IPS-18c (cell line): Measurements from ENCODE around the gene OR13H1.
"Not testable (repeated sequence)": the region's sequence is repeated elsewhere in the genome, so short reads cannot be mapped to it uniquely, and the experiment has no call there.

Experiments used
- H3K4me3 ChIP-seq: 2 replicates; pipeline ENCODE4 v1.7.0; 2013; ENCODE audit warnings: low read depth, mild to moderate bottlenecking, low read length, moderate library complexity; ENCODE audit not compliant: insufficient read depth
- H3K9me3 ChIP-seq: one replicate; pipeline ENCODE4 v1.6.1; 2013; ENCODE audit warnings: mild to moderate bottlenecking, low read length, moderate library complexity; ENCODE audit not compliant: control insufficient read depth, insufficient read depth

The OR13H1 gene

GRCh38 chrX:131543774-131544173, at the start of gene OR13H1:
TSS of gene OR13H1 (plus strand) at chrX:131544074. CDS start at chrX:131544074, 0 bp downstream.
- H3K9me3 ChIP-seq, result peaks cover 2% of the 10 kb centered on the region
- no peak within 1 kb of the TSS for H3K4me3 ChIP-seq

- H3K9me3 ChIP-seq, H3K4me3 ChIP-seq: not testable (repeated sequence)
Observed at GRCh38 chrX:131501556-131501955, 42.3 kb upstream of the OR13H1 start.

GRCh38 chrX:131513159-131513914, 30.5 kb upstream of the OR13H1 start:
- peaks cover 10% of the 10 kb centered on the region for H3K9me3 ChIP-seq
- no peak overlapping the region for H3K4me3 ChIP-seq

GRCh38 chrX:131521824-131522223, 22.1 kb upstream of the OR13H1 start:
- Histone ChIP-seq H3K9me3 (peaks cover 15% of the 10 kb centered on the region), H3K4me3 (no peak overlapping the region)

- peaks cover 2% of the 10 kb centered on the region for H3K9me3 ChIP-seq
Observed at GRCh38 chrX:131544218-131544617, 344 bp downstream of the OR13H1 start.

GRCh38 chrX:131549011-131549410, 5.1 kb downstream of the OR13H1 start:
- H3K4me3 ChIP-seq, result no peak overlapping the region
- H3K9me3 ChIP-seq, result peaks cover 2% of the 10 kb centered on the region

More at GRCh38 chrX:131544218-131544617, 344 bp downstream of the OR13H1 start:
- H3K4me3 ChIP-seq, result no peak overlapping the region

GRCh38 chrX:131552453-131552852, 8.6 kb downstream of the OR13H1 start:
- not testable (repeated sequence) for H3K9me3 ChIP-seq, H3K4me3 ChIP-seq

- no peaks in the 10 kb centered on the region for H3K9me3 ChIP-seq
- no peak overlapping the region for H3K4me3 ChIP-seq
Observed at GRCh38 chrX:131558562-131558961, 14.7 kb downstream of the OR13H1 start.

GRCh38 chrX:131564553-131565229, 20.8 kb downstream of the OR13H1 start:
- H3K9me3 ChIP-seq, result no peaks in the 10 kb centered on the region
- no peak overlapping the region for H3K4me3 ChIP-seq

- Histone ChIP-seq H3K4me3 (no peak overlapping the region), H3K9me3 (no peaks in the 10 kb centered on the region)
Observed at GRCh38 chrX:131565909-131566308, 22.0 kb downstream of the OR13H1 start.

GRCh38 chrX:131571348-131571747, 27.5 kb downstream of the OR13H1 start:
- no peak overlapping the region for H3K4me3 ChIP-seq
- H3K9me3 ChIP-seq, result peaks cover 2% of the 10 kb centered on the region

- Histone ChIP-seq H3K4me3 (no peak overlapping the region), H3K9me3 (peaks cover 2% of the 10 kb centered on the region)
Observed at GRCh38 chrX:131572372-131573014, 28.6 kb downstream of the OR13H1 start.

- H3K4me3 ChIP-seq, result peak overlapping the region; percentile 31
- H3K9me3 ChIP-seq, result peaks cover 2% of the 10 kb centered on the region
Observed at GRCh38 chrX:131577413-131577812, 33.5 kb downstream of the OR13H1 start.

- peaks cover 2% of the 10 kb centered on the region for H3K9me3 ChIP-seq
- peak overlapping the region; percentile 31; the same call in 1 of the 2 replicates for H3K4me3 ChIP-seq
Observed at GRCh38 chrX:131577999-131578734, 34.3 kb downstream of the OR13H1 start.

GRCh38 chrX:131578735-131579367, 35.0 kb downstream of the OR13H1 start:
- not testable (repeated sequence) for H3K9me3 ChIP-seq
- H3K4me3 ChIP-seq, result peak overlapping the region; percentile 2; the same call in 1 of the 2 replicates

GRCh38 chrX:131588995-131589394, 45.1 kb downstream of the OR13H1 start:
- Histone ChIP-seq H3K9me3 (peaks cover 2% of the 10 kb centered on the region), H3K4me3 (no peak overlapping the region)
